Sigmoid colon (tissue), 3 donors: ENCODE data around the gene FOXD1.

Experiments
- CTCF ChIP-seq, 4 experiments: fragments of 450-650 bp in 3 of 4; fragments of 200-600 bp in 1 of 4; IDR thresholded peaks; one replicate each; pipeline ENCODE4 v1.5.1; 2016 to 2019; ENCODE audit warnings: antibody characterized with exemption in 4 of 4, mild to moderate bottlenecking in 3 of 4, moderate library complexity in 2 of 4
- POLR2A ChIP-seq, 2 donors: fragments of 450-650 bp; IDR thresholded peaks; one replicate each; pipeline ENCODE4 v1.6.1; 2016; ENCODE audit warnings: antibody characterized with exemption in 2 of 2, mild to moderate bottlenecking in 2 of 2, moderate library complexity in 2 of 2

GRCh38 chr5:73445665-73446630, 2.6 kb downstream of the FOXD1 start:
- no peak for TF ChIP-seq CTCF (IDR thresholded peaks at IDR 0.05)
- no peak for TF ChIP-seq POLR2A (IDR thresholded peaks at IDR 0.05)
